NCI-H2171 treated with DMSO at 0.1 percent for 48 hours (cell line): Measurements from ENCODE around the gene MAK.

Source experiments
- DNase-seq: peaks from one replicate; lab custom pipeline; 2025; lab: John Stamatoyannopoulos, UW

MAK gene

GRCh38 chr6:10725716-10726115 is 112.6 kb downstream of the MAK start:
- no peak for DNase-seq

GRCh38 chr6:10725044-10725443 is 113.3 kb downstream of the MAK start:
- DNase-seq: no peak

GRCh38 chr6:10723567-10723881 is 114.8 kb downstream of the MAK start:
- DNase-seq: peak; percentile 33

GRCh38 chr6:10722820-10723566 is 115.3 kb downstream of the MAK start, which contains the start of gene TMEM14C:
Gene TMEM14C (plus strand): TSS chr6:10723070. CDS start chr6:10724614, 1,544 bp downstream.
- peak; percentile 92 for DNase-seq

- peak; percentile 70 for DNase-seq
Measured at GRCh38 chr6:10722570-10722819, 115.8 kb downstream of the MAK start.

- DNase-seq: no peak
Measured at GRCh38 chr6:10721850-10722569, 116.3 kb downstream of the MAK start.

GRCh38 chr6:10720960-10721849 is 117.1 kb downstream of the MAK start:
- DNase-seq: peak; percentile 29

- peak; percentile 33 for DNase-seq
Measured at GRCh38 chr6:10720265-10720959, 117.9 kb downstream of the MAK start.

- DNase-seq: no peak
Measured at GRCh38 chr6:10719964-10720264, 118.4 kb downstream of the MAK start.

- DNase-seq: peak; percentile 30
Measured at GRCh38 chr6:10719296-10719963, 118.9 kb downstream of the MAK start.

- DNase-seq: no peak
Measured at GRCh38 chr6:10713962-10714361, 124.4 kb downstream of the MAK start.
